Hematopoietic multipotent progenitor cell treated with erythropoietin and hydrocortisone succinate and interleukin-3 and kit ligand, for 15 days (in vitro differentiated cells): ENCODE measurements around the gene NKAIN1.
"Not testable (repeated sequence)": the region's sequence is repeated elsewhere in the genome, so short reads cannot be mapped to it uniquely, and the experiment has no call there.

Source experiments
- DNase-seq: peaks from one replicate; pipeline ENCODE4 v3.0.0-alpha.2; 2015; ENCODE audit warnings: low spot score

The NKAIN1 gene

GRCh38 chr1:31153423-31153822 lies 86.3 kb downstream of the NKAIN1 start:
- DNase-seq, result no peak

GRCh38 chr1:31152181-31152795 lies 87.4 kb downstream of the NKAIN1 start:
- DNase-seq, result no peak

GRCh38 chr1:31151402-31151801 lies 88.3 kb downstream of the NKAIN1 start:
- no peak for DNase-seq

- DNase-seq, result no peak
These were observed 91.3 kb downstream of the NKAIN1 start for GRCh38 chr1:31148409-31148808.

GRCh38 chr1:31145648-31146047 lies 94.0 kb downstream of the NKAIN1 start:
- no peak for DNase-seq

- no peak for DNase-seq
These were observed 95.2 kb downstream of the NKAIN1 start for GRCh38 chr1:31144442-31144841.

GRCh38 chr1:31143455-31143854 lies 96.2 kb downstream of the NKAIN1 start:
- no peak for DNase-seq

- no peak for DNase-seq
These were observed 97.3 kb downstream of the NKAIN1 start for GRCh38 chr1:31142406-31142805.

GRCh38 chr1:31140299-31140698 lies 99.4 kb downstream of the NKAIN1 start:
- no peak for DNase-seq

GRCh38 chr1:31138797-31139521 lies 100.7 kb downstream of the NKAIN1 start:
- not testable (repeated sequence) for DNase-seq

- not testable (repeated sequence) for DNase-seq
These were observed 101.8 kb downstream of the NKAIN1 start for GRCh38 chr1:31137873-31138272.

GRCh38 chr1:31135973-31136600 lies 103.6 kb downstream of the NKAIN1 start:
- DNase-seq, result no peak

- DNase-seq, result no peak
These were observed 106.3 kb downstream of the NKAIN1 start for GRCh38 chr1:31133368-31133767.
